Stimulated activated CD4-positive, alpha-beta T cell treated with anti-CD3 and anti-CD28 coated beads, TNF-alpha, amount 100 ng/mL, for 1 hour (primary cell): ENCODE measurements around the gene TIMM17B.

Experiments
- DNase-seq, 3 donors: peaks; one replicate each; pipeline ENCODE4 v3.0.0-alpha.2; 2020; ENCODE audit warnings: low read depth in 3 of 3, low spot score in 1 of 3

Gene TIMM17B

GRCh38 chrX:48897625-48898306 lies at the start of gene TIMM17B, which contains the start of gene PQBP1:
Gene TIMM17B (minus strand): TSS chrX:48897768. CDS start chrX:48897749, 19 bp downstream.
Gene PQBP1 (plus strand): TSS chrX:48897930. CDS start chrX:48898510, 580 bp downstream.
- peak; percentile 62 to 72 (median 67) for DNase-seq

DNA sequence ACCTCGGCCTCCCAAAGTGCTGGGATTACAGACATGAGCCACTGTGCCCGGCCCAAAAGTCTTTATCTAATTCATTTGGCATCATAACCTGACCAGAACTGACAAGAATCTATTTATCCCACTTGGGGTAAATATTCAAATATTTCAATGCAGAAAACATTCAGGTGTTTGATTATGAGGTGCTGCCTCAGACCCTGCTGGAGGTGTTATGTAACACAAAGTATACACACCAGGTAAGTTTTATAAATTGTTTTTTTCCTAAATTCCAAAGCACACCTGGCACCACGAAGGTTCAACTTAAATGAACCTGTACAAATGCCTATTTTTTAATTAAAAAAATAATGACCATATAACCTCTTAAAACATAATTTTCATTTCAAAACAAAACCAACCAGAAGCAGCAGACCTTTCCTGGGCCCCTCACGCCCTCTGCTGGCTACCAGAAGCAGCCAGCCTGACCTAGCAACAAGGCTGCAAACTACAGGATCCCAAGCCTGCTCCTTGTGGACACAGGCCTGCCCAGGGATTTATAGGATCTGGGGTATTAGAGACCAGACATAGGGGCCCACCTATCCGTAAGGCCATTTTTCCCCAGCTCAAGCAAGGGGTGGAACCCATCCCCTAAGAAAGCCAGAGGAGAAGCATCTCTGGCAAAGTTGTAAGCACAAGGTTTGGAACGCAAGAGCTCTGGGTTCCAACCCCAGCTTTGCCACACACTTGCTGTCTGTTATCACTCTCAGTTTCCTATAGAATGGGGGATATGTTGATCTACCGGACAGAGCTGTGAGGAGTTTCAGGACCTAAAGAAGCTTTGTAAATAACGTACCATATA lies 48.2 kb upstream of the TIMM17B start:
- DNase-seq: no peak

- no peak for DNase-seq
These were observed 45.3 kb upstream of the TIMM17B start for GRCh38 chrX:48942895-48943294.

GRCh38 chrX:48940404-48940955 lies 42.9 kb upstream of the TIMM17B start:
- no peak for DNase-seq

GRCh38 chrX:48939524-48940228 lies 42.1 kb upstream of the TIMM17B start:
- no peak for DNase-seq

DNA sequence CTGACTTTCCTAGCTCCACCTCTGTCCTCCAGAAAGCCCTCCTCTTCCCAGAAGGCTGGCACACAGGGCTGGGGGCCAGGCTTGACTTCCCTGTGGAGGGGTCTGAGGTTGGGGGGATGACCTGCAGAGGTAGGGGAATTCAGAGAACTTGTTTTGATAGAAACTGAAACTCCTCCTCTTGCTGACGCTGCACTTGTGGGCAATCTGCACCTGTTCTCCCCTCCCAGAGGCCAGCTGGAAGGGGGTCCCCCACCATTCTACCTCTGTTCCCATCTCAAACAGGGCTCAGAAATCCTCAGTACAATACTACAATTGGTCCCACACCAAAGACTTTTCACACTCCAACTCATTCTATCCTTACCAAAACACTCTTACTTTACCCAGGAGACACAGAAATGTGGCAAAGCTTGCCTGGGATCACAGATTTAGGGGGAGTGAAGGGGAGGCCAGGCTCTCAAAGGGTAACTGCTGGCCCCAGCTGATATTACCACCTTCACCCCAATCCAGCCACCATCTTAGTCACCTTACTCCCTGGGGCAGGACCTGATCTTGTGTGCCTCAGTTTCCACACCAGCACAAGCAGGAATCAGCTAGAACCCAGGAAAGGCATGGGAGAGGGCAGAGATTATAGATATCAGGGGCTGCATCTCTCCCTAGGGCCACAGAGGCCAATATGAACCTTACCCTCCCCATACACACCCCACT lies 41.3 kb upstream of the TIMM17B start:
- peak in 1 of 3 donors; percentile 44 for DNase-seq

DNA sequence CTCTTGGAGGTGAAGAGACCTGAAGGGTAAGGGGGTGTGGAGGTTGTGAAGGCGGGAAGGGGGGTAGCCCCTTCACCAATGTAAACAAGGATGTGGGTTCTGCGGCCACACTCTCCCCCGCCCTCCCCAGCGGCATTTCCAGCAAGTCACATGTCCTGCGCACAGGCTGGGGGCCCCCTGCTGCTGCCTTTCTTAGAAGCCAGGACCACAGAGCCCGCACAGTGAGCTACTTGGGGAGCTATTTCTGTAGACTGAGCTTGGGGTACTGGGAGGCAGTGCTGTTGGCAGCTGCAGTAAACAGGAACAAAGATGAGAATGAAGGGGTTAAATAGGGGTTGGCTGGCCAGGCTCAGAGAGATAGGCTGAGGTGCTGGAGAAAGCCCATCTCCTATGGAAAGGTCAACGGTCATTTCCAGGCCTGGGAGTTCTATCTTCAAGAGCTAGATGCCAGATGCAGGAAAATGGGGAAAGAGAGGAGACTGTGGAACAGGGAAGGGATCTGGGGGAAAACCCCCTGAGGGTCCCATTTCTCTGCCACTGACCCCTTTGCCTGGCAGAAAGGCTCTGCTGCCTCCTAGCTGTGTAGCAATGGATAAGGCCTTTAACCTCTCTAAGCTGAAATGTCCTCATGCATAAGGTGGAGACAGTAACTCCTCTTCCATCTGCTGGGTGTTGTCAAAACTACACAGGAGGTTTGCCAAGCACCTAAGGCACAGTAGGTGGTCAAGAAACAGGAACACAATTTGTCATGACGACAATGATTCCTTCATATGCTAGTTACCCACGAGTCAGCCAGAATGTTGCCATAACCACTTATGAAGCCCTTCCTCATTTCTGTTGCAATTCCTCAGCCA lies 39.7 kb upstream of the TIMM17B start:
- DNase-seq: peak; percentile 71 to 79 (median 74)

- DNase-seq: no peak
These were observed 39.0 kb upstream of the TIMM17B start for GRCh38 chrX:48936429-48937053.

GRCh38 chrX:48935301-48935670 lies 37.7 kb upstream of the TIMM17B start:
- no peak for DNase-seq

DNA sequence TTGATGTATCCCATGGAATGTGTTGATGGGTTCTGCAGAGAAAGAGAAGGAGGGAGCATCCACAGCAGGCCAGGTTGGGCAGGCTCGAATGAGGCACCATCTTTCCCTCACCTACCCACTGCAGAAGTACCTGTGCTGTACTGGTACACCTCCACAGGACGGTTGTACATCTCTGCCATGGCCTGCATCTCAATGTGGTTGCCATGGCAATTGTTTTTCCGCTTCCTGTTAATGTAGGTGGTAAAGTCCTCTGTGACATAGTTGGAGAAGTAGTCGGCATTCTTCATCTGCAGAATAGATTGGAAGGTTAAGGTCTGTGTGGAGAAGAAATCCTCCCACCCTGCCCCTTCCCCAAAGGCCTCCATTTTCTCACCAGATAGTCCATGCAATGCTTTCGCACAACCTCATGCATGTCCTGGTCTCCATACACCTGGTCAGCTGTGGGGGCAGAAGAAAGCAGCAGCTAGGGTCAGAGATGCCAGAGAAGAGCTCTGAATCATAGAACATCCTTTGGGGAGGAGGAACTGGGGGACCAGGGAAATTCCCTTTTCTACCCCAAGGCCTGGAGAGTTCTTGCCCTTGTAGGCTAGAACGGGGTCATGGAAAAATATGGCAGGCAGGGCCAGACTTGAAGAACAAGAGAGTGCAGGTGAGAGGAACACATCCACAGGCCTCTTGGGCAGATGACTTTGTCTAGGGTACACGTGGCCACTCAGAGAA lies 37.2 kb upstream of the TIMM17B start:
- DNase-seq: no peak

DNA sequence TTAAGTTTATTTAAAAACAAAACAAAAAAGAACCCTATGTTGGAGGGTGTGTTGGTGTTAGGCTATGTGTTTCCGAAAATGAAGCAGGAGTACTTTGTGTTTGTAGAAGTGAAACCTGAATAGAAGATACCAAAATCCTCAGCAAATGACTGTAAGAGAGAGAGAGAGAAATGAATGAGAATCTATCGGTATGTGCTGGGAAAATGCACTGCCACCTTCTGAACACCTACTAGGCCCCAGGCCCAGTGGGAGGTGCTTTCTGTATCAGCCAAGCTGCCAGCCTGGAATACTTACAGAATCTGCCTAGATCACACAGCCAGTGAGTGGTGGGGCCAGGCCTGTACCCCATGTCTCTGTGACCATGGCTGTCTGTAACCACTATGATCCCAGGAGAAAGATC lies 36.2 kb upstream of the TIMM17B start:
- no peak for DNase-seq

- DNase-seq: no peak
These were observed 30.3 kb upstream of the TIMM17B start for GRCh38 chrX:48927736-48928382.

DNA sequence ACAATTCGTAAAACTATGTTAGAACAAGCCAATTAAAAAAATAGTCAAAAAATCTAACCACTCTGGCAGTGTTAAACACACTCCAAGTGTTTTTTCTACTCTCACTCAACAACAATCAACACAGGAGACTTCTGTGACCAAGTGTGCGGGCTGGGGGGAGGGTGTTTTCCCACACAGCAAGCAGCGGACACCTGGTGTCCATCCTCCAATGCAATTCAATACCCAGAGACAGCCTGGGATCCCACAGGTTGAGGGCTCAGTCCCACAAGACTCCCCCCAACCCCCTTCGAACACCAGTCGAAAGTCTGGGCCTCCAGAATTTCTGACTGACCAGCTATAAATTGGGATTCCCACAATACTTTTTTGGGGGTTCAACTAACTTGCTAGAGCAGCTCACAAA lies 29.6 kb upstream of the TIMM17B start:
- DNase-seq: no peak

DNA sequence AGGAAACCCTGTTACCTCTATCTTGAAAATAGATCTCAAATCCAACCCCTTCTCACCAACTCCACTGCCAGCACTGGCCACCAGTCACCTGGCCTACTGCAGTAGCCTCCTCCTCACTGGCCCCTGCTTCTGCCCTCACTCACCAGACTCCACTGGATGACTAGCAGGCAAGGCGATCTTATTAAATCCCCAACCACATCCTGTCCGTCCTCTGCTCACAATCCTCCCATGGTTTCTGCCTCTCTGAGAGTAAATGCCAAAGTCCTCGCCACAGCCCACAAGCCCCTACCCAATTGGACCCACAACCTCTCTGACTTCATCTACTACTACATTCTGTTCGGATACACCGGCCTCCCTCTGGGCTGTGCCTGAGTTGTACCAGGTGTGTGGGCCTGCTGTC lies 26.7 kb upstream of the TIMM17B start:
- DNase-seq: no peak

- DNase-seq: no peak
These were observed 26.2 kb upstream of the TIMM17B start for GRCh38 chrX:48923771-48924170.

DNA sequence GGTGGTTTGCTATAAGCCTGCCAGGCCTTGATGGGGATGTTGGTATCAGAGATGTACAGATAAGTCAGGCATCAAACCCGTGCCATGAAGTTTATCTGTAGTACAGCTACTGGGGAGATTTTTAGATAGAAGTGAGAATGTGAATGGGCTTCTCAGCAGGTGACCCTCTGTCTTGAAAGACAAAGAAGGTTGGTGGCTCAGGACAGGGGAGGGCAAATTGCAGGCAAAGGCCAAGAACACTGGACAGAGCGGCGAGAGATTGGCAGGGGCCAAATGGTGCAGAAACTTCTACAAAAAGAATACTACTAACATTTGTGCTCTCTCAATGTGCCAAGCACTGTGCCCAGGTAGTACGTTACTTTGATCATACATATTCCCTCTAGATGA lies 23.1 kb upstream of the TIMM17B start:
- no peak for DNase-seq

DNA sequence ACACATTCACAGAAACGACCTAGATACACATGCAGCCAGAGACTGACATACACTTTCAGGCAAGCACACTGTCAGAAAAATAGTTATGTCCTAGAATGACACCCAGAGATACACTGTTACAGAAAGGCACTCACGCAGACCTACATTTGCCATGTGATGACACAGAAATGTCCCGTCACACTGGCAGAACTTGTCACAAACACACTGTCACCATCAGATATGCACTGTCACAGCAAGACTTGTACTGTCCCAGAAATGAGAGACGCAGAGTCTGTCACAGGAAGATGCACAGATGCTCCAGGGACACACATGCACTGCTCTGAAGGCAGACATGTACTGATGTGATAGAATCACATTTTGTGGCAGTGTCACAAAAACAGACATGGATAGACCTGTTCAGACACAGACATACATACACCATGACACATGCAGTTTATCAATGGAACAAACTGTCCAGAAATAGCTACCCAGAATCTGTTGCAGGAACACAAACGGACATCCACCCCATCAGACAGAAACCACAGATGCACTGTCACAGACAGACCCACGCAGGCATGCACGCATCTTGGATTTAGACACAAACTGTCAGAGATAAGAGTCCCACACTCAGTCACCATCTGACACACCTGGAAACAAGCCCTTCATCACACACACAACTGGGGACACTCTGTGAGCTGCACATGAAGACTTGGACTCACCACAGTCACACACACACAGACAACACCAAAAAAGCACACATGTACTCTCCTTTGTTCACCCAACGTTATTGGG lies 22.6 kb upstream of the TIMM17B start:
- DNase-seq: no peak
